Measurements from ENCODE around the gene AK2. TPM values are rescaled to one million over a fixed set of nuclear protein-coding genes. Genes with fewer than 3 reads are reported as not detected.
A peak's percentile ranks its signal among the peaks of the same experiment; 100 is the strongest.
"Not testable (repeated sequence)": the region's sequence is repeated elsewhere in the genome, so short reads cannot be mapped to it uniquely, and the experiment has no call there.

AK2 gene
- 204 and 212 TPM in 2 replicates for total RNA-seq (2014; rRNA removed; shearing (Covaris generic))
- 210 and 308 TPM in 2 replicates for polyA plus RNA-seq (2014; cell fraction: nucleus; rRNA removed)

DNA sequence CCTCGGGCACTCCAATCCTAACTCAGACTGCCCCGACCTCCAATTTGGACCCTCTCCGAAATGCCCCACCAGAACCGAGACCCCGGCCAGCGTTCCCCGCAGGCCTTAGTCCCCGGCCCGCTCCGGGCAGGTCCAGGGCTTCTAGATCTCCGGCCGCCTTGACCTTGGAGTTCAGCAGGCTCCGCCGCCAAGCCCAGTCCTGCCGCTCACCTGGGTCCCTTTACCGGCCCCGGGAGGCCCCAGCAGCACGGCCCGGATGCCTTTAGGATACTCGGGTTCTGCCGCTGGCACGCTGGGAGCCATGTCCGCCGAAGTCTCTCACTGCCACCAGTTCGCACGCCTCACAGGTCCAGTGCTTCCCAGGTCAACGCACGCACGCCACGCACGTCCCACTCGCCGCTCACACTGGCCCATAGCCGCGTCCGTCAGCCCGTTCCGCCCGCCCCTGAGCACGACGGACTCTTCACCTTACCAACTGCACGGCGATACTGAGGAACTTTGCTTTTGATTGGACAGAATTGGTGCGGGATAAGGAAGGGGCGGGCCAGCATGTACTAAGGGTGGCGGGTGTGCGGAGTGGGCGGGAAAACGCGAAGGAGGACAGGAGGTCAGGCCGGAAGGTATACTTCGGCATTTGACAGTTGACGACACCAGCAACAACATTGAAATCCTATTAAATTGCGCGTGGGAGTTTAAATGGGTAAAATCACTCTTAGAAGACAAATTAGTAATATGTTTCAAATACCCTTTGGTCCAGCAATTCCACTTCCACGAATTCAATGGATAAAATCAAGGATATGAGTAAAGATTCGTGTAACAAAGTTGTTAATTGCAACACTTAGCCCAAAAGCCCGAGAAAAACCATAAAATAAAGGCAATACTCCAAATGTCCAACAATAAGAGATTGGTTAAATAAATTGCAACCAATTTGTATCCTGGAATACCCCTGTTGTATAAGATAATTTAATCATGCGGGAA, at the start of gene AK2:
TSS of gene AK2 (minus strand) at position 358 of the 978 bp plus-strand sequence. CDS start at position 303, 55 bp downstream.
- peak; percentile 96 for DNase-seq (ENCODE audit: extremely low read depth, low read depth)

DNA sequence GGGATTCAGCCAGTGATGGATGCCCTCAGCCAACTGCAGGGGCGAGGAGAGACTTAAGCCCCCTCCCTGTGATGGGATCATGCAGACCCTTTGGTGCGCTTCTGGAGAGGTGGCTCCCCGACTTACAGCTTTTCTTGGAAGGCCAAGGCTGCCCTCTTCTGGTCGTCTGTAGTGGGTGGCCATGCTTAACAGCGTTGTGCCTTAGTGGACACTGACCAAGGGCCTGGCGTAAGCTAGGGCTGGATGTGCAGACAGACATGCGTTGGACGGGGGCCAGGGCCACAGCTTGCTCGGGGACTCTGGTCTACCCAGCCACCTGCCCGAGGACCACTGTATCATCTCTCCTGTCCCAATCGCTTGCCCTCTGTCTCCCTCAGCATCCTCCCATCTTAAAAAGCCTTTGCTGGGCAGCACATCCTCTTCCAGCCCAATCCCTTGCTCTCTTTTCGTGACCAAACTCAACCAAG, 49.7 kb upstream of the AK2 start:
- DNase-seq (ENCODE audit: extremely low read depth, low read depth) = peak; percentile 68

DNA sequence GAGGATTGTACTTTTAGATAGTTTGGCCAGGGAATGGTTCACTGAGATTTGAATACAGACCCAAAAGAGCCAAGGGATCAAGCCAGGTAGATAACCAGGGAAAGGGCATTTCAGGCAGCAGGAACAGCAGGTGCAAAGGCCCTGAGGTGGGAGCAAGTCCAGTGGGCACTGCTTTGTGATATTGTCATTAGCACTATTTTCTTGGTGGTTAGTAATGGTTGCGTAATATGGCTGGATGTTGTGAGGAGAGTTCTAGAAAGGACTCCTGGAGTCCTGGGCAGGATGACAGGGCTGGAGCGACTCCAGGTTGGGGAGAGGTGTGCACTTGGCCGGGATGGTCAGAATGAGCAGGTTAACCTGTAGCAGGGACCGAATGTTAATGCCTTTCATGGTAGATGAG, 48.6 kb upstream of the AK2 start:
- DNase-seq (ENCODE audit: extremely low read depth, low read depth) = no peak

DNA sequence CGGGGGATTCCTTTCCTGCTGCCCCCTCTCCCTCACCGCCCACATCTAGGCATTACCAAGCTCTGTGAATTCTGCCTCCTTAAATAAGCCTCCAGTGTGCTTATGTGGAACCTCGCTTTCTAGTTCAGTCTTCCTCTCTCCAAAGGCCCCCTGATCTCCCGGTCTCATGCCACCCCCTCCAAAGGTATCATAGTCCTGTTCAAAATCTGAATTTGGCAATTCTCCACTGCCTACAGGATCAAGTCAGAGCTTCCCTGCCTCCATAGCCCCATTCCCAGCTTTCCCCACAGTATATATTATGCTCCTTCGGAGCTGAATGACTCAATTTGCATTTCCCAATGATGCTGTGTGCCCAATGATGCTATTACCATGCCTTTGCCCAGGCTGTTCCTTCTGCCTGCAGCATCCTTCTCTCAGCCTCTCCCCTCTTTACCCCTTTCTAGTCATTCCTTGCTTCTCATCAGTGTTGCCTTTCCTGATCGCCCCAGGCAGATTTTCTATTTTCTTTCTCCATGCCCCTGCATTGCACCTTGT, 46.0 kb upstream of the AK2 start:
- no peak for DNase-seq (ENCODE audit: extremely low read depth, low read depth)

DNA sequence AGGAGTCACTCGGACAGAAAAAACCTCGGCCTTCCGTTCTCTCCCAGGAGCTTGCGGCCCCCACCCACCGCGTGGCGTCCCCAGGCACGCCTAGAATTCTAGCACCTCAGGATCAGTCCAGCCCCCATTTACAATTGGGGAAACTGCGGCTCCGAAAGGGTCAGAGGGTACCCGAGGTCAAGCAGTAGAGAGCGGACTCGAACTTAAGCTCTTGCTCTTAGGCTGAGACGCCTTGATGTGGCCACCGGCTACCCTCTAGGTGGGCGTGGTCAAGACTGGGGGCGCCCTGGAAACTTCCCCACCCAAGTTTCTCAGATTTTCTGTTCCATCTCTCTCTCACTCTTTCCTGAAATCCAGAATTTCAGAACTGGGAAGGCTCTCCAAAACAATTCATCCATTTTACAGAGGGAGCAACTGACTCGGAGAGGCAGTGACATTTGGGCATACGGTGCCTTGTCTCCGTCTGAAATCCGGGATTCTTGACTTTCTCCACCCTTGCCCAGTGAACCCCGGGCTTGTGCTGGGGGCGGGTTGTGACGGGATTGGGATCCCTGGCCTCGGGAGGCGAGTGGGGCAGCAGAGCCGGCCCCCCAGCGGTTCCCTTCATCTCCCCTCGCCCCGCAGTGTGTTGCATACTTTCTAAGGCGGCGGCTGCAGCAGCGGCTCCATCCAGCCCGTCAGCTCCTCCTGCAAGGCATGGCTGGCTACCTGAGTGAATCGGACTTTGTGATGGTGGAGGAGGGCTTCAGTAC, 45.0 kb upstream of the AK2 start:
- no peak for DNase-seq (ENCODE audit: extremely low read depth, low read depth)

DNA sequence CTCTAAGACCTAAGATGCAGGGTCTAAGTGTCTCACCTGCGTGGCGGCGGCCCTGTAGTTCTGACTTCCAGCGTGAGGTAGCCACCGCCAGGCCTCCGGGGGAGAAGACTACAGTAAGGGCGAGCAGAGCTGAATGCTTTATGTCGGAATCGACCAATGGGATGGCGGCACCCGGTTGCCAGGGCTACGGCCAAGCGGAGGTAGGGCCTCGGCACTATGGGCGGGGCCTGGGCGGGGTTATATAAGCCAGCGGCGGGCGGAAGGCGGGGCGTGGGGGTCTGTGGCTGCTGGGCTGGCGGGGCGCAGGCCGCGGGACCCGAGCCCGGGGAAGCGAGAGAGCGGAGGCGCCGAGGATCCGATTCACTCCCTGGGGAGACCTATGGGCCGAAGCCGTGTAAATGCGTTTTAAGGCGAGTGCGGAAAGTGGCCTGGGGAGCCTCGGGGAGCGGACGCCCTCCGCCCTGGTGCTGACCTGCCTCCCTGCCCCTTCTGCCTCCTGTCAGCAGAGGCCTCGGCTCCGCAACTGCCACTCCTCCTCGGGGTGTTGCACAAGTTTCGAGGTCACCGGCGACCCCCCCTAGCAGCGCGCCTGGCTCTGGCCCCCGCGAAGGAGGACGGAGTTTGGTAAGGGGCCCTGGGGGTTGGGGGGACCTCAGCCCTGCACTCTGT, 44.3 kb upstream of the AK2 start, which contains the start of gene AZIN2:
TSS of gene AZIN2 (plus strand) at position 269 of the 669 bp plus-strand sequence. CDS start 1,097 bp downstream, outside the sequence.
- DNase-seq (ENCODE audit: extremely low read depth, low read depth) = peak; percentile 88

DNA sequence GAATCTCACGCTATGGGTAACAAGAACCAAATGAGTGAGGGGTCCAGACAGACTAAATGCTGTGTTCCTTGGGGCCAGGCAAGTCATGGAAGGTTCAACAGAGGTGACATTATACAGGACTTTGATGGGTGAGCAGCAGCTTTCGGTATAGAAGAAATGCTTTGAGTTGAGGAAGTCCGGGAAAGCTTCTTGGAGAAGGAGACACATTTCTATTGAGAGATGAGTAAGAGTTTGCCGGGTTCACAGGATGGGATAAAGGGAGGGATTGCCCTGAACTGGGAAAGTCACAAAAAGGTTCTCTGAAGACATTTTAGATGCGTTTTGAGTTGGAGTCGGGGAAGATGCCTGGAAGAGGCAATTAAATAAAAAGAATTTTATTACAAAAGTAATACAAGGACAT, 43.7 kb upstream of the AK2 start:
- DNase-seq (ENCODE audit: extremely low read depth, low read depth) = no peak

DNA sequence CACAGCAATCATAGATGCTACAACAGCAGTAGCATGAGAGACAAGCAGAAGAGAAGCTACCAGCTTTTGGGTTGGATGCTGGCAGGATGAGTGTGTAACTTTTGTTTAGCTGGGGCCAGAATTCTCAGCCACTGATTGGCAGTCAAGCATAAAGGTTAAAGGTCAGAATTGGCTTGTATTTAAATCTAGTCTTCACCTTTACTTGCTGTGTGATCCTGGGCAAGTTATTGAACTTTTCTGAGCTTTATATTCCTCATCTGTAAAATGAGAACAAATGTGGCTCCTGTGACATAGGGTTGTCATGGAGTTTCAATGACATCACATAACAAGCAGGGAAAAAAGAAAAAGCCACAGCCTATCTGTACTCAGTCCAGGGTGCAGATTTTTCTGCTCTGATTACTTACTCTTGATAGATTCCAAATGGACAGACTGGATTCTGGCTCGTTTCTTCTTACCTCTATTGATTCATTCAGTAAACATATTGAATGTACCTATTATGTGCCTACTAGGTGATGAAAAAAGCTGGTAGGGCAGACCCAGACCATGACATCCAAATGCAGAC, 41.4 kb upstream of the AK2 start:
- DNase-seq (ENCODE audit: extremely low read depth, low read depth) = no peak

DNA sequence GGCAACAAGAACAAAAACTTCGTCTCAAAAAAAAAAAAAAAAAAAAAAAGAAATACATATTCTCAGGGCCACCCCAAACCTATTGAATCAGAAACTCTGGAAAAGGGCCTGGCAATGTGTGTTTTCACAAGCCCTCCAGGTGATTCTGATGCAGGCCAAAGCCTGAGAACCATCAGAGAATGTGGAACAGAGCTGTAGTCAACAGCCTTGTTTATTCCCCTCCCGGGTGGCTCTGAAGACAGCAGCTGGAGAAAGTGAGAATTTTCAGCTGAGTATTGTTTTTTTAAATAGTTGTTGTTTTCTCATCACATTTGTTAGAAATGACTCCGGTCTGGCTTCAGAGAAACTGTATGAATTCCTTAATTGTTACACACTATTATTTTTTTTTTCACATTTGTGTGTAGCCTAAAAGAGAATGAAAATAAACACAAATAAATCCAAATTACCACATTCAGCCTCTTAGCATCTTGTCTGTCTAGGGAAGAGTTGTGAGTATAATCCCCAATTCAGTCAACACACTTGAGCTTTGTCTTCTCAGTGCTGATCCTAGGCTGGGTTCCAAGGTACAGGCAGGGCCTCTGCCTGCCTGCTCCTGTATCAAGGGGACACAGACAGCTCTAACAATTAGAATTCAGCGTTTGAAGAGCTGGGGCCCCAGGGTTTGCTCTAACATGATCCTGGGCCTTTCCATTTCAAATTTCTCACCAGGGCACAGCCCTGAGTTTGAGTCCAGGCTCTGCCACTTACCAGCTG, 37.7 kb upstream of the AK2 start:
- DNase-seq (ENCODE audit: extremely low read depth, low read depth) = no peak

DNA sequence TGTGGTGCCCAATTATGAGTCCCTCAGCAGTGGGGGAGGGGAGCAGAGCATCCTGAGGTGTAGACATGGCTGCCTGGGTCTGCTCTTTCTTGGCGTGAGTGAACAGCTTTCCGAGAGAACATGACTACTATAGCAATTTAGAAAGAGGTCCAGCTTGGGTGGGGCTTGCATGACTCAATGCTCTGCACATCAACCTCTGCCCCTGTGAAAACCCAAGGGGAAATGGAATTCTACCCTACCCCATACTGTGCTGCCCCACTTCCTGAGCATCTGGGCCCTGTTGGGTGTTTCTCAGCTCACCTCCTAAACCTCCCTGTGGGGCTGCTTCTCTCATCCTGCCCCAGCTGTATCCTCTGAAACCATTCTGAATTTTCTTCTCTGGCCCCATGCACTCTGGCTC, 36.0 kb upstream of the AK2 start:
- DNase-seq (ENCODE audit: extremely low read depth, low read depth) = no peak

DNA sequence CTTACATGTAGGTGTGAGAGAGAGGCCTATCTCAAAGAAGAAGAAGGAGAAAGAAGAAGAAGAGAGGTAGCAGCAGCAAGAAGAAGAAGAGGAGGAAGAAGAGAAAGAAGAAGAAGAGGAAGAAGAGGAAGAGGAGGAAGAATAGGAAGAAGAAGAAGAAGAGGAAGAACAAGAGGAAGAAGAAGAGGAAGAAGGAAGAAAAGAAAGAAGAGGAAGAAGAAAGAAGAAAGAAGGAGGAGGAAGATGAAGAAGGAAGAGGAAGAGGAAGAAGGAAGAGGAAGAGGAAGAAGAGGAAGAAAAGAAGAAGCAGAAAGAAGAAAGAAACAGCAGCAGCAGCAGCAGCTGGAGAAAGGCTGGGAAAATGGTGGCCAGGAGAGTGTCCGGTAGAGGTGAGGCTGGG, 33.9 kb upstream of the AK2 start:
- no peak for DNase-seq (ENCODE audit: extremely low read depth, low read depth)

DNA sequence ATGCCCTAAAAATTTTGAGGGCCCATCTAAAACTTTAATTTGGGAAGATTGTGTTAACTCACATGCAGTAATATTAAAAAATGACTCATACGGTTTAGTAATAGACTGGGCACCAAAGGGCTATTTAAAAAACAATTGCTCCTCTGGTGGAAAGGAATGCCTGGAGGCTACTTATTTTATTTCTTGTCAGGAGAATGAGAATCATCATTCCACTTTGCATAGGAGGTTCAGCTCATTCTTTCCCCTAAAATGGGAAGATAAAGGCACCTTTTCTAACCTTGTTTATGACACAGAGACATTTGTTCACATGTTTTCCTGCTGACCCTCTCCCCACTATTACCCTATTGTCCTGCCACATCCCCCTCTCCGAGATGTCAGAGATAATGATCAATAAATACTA, 31.4 kb upstream of the AK2 start:
- DNase-seq (ENCODE audit: extremely low read depth, low read depth) = not testable (repeated sequence)

DNA sequence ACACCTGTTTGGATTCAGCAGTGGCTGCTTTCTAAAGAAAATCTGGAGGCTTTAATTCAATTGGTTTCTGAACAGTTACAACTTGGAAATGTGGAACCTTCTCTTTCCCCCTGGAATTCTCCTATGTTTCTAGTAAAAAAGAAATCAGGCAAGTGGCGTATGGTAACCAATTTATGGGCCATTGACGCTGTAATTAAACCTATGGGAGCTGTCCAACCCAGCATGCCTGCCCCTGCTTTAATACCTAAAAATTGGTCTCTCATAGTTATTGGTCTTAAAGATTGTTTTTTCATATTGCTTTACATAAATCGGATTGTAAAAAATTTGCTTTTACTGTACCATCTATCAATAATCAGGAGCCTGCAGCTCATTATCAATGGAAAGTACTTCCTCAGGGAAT, 29.8 kb upstream of the AK2 start:
- not testable (repeated sequence) for DNase-seq (ENCODE audit: extremely low read depth, low read depth)

DNA sequence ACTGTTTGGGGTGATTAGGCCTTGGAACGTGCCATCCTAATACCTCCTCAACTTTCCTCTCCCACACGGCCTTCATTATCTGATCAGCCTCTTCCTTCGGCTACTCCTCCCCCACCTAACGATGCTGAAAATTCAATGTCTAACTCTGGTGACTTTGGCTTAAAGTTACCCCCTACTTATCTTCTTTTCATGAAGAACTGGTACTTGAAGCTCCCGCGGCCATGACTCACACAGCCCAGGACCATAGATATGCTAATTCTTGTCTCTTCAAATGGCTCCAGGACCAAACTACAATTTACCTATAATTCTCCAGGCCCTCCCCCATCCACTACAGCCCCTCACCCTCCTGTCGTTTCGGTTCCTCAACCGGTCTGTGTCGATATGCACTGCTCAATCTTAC, 28.6 kb upstream of the AK2 start:
- no peak for DNase-seq (ENCODE audit: extremely low read depth, low read depth)

DNA sequence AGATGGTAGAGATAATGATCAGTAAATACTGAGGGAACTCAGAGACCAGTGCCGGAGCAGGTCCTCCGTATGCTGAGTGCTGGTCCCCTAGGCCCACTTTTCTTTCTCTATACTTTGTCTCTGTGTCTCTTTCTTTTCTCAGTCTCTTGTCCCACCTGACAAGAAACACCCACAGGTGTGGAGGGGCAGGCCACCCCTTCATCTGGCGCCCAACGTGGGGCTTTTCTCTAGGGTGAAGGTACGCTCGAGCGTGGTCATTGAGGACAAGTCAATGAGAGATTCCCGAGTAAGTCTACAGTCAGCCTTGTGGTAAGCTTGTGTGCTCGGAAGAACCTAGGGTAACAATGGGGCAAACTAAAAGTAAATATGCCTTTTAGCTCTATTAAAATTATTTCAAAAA, 27.6 kb upstream of the AK2 start:
- DNase-seq (ENCODE audit: extremely low read depth, low read depth) = not testable (repeated sequence)

DNA sequence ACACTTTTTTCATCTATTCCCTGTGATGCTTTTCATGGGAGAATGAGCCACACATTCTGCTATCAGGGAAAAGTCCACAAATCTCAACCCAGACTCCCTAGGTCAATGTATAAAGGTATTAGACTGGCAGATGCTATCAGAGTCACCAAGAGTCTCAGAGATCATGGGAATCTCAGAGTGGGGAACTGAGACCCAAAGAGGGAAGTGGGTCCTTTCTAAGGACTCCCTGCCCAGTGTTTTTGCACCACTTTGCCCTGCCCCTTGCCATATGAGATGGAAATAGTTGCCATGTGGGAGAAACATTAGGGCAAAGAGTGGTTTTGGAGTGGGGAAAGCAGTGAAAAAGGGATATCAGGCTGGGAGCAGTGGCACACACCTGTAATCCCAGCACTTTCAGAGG, 25.2 kb upstream of the AK2 start:
- DNase-seq (ENCODE audit: extremely low read depth, low read depth) = no peak

DNA sequence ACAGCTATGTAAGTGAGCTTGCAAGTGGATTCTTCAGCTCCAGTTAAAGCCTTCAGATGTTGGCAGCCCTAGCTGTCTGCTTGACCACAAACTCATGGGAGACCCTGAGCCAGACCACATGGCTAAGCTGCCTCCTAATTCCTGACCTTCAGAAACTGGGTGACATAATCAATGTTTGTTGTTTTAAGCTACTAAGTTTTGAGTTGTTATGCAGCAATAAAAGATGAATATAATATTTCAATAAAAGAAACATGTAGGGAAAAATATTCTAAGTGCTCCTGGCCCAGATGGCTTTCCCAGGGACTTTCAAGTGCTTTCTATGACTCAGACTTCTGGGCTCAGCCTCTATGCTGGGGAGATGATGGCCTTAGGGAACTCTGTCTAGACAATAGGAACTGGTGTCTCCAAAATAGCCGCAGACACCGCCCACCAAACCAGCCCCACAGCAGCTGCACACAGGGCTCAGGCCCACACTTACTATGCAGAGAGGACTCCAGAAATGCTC, 23.9 kb upstream of the AK2 start:
- no peak for DNase-seq (ENCODE audit: extremely low read depth, low read depth)

DNA sequence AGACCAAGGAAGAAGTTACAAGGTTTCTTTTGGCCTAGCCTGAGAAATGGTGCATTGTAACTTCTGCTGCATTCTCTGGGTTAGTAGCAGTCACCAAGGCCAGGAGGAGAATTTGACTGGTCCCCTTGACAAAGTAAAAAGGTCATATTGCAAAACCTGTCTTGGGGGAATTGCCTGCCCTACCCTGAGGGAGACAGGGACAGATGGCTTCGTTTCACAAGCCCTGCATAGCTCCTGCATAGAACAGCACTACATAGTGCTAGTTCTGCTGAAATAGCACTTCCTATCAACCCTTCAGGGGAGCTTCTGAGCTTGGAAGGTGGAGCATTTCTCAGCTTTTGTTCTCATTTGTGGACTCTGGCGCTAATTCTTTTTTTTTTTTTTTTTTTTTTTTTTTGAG, 20.4 kb upstream of the AK2 start:
- DNase-seq (ENCODE audit: extremely low read depth, low read depth) = no peak

DNA sequence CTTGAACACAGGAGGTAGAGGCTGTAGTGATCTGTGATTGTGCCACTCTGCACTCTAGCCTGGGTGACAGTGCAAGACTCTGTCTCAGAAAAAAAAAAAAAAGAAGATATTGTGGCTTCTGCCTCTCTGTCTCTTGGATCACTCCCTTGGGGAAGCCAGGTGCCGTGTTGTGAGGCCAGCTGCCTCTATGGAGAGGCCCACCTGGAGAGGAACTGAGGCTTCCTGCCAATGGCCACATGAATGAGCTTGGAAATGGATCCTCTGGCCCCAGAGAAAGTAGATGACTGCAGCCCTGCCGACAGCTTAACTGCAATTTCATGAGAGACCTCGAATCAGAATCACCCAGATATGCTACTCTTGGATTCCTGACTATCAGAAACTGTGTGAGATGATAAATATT, 19.7 kb upstream of the AK2 start:
- no peak for DNase-seq (ENCODE audit: extremely low read depth, low read depth)

Measured in NCI-H460 (cell line).